Gastroesophageal sphincter (tissue), 4 donors: ENCODE data around the gene RBMS2. TPM values are rescaled to one million over a fixed set of nuclear protein-coding genes. Genes with fewer than 3 reads are reported as not detected.

Source experiments
- ATAC-seq: fragments of 150-250 bp; one replicate; pipeline ENCODE4 v1.9.1; 2016; ENCODE audit warnings: mild to moderate bottlenecking, moderate library complexity
- H3K27ac ChIP-seq, 4 donors: fragments of 200-600 bp; sonication (generic) in 3 of 4; 1 replicate in 3 of 4; 2 replicates in 1 of 4; pipeline ENCODE4 v1.5.1; 2016 to 2019
- H3K27me3 ChIP-seq: fragments of 200-600 bp; sonication (generic); one replicate; pipeline ENCODE4 v1.5.1; 2019
- H3K36me3 ChIP-seq, 2 donors: fragments of 200-600 bp; sonication (generic); one replicate each; pipeline ENCODE4 v1.5.1; 2019; ENCODE audit warnings: control low read depth in 1 of 2
- H3K4me1 ChIP-seq, 3 donors: fragments of 200-600 bp; sonication (generic); 1 replicate in 2 of 3; 2 replicates in 1 of 3; pipeline ENCODE4 v1.5.1; 2016 to 2019; ENCODE audit warnings: control low read depth in 2 of 3
- H3K4me3 ChIP-seq, 2 donors: fragments of 200-600 bp; sonication (generic); one replicate each; pipeline ENCODE4 v1.5.1; 2019; ENCODE audit warnings: mild to moderate bottlenecking in 1 of 2, moderate library complexity in 1 of 2
- H3K9me3 ChIP-seq, 3 donors: fragments of 200-600 bp; sonication (generic); one replicate each; pipeline ENCODE4 v1.5.1; 2017 to 2019; ENCODE audit warnings: control low read depth in 2 of 3
- EP300 ChIP-seq: sonication (generic); formaldehyde crosslinking; IDR thresholded peaks from one replicate; pipeline ENCODE4 v1.6.1; 2017; ENCODE audit warnings: antibody characterized with exemption, mild to moderate bottlenecking
- POLR2A ChIP-seq, 2 donors: fragments of 450-650 bp; IDR thresholded peaks; one replicate each; pipeline ENCODE4 v1.6.1; 2017; ENCODE audit warnings: antibody characterized with exemption in 2 of 2, mild to moderate bottlenecking in 2 of 2, moderate library complexity in 1 of 2
- POLR2AphosphoS5 ChIP-seq: sonication (generic); formaldehyde crosslinking; IDR thresholded peaks from one replicate; pipeline ENCODE4 v1.6.1; 2017; ENCODE audit warnings: antibody characterized with exemption
- WGBS, 2 donors: methylation state at CpG; one replicate each; pipeline ENCODE4 v1.1.5; 2018; ENCODE audit warnings: low coverage in 1 of 2; 5-methylcytosine and 5-hydroxymethylcytosine counted together
- total RNA-seq, 4 donors: library from RNA; depleted of rRNA; stranded (reverse); fragments of >200 nt; gene quantifications; one replicate each; pipeline ENCODE4 v1.1.0, GENCODE V29; 2016
- TF ChIP-seq, protein P1 (sequence below), 4 experiments: fragments of 200-600 bp in 2 of 4; fragments of 450-650 bp in 2 of 4; sonication (generic) in 1 of 4; IDR thresholded peaks; one replicate each; pipeline ENCODE4 v1.5.1; 2017 to 2019; ENCODE audit warnings: antibody characterized with exemption in 4 of 4, mild to moderate bottlenecking in 2 of 4, moderate library complexity in 2 of 4

The RBMS2 gene
- total RNA-seq, 4 donors from 2014 or later: 25.4 to 50.2 (median 31.8) TPM

DNA sequence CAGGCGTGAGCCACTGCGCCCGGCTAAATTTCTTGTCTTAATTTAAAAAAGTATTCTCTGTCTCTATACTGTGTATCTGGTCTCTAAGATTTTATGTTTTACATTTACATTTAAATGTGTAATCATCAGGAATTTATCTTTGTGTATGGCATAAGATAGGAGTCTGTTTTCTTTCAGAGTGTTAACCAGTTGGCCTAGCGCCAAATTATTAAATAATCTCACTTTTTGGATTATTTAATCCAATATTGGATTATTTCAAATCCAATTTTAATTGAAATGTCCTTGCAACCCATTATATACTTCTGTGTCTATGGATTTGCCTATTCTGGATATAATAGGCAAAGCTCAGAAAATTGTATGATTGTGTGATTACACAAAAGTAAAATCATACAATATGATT is 63.5 kb downstream of the RBMS2 start:
- peaks cover 0 to 15% (median 0%) of the 10 kb centered on the region in 3 donors for H3K4me1 ChIP-seq
- 71 to 82% methylated on average over 4 of the region's 4 CpGs for WGBS, 2 donors
- peaks cover 0 to 92% of the 10 kb centered on the region in 2 donors for H3K36me3 ChIP-seq
- no peaks in the 10 kb centered on the region for H3K9me3 ChIP-seq
- no peaks in the 10 kb centered on the region for H3K27me3 ChIP-seq
- H3K4me3 ChIP-seq: no peak overlapping the region
- no peak for ATAC-seq
- no peak overlapping the region for H3K27ac ChIP-seq
- TF ChIP-seq POLR2A (IDR thresholded peaks at IDR 0.05) (no peak), POLR2AphosphoS5 (no peak), EP300 (no peak)
- TF ChIP-seq, protein P1, sequence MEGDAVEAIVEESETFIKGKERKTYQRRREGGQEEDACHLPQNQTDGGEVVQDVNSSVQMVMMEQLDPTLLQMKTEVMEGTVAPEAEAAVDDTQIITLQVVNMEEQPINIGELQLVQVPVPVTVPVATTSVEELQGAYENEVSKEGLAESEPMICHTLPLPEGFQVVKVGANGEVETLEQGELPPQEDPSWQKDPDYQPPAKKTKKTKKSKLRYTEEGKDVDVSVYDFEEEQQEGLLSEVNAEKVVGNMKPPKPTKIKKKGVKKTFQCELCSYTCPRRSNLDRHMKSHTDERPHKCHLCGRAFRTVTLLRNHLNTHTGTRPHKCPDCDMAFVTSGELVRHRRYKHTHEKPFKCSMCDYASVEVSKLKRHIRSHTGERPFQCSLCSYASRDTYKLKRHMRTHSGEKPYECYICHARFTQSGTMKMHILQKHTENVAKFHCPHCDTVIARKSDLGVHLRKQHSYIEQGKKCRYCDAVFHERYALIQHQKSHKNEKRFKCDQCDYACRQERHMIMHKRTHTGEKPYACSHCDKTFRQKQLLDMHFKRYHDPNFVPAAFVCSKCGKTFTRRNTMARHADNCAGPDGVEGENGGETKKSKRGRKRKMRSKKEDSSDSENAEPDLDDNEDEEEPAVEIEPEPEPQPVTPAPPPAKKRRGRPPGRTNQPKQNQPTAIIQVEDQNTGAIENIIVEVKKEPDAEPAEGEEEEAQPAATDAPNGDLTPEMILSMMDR (IDR thresholded peaks at IDR 0.05): no peak

DNA sequence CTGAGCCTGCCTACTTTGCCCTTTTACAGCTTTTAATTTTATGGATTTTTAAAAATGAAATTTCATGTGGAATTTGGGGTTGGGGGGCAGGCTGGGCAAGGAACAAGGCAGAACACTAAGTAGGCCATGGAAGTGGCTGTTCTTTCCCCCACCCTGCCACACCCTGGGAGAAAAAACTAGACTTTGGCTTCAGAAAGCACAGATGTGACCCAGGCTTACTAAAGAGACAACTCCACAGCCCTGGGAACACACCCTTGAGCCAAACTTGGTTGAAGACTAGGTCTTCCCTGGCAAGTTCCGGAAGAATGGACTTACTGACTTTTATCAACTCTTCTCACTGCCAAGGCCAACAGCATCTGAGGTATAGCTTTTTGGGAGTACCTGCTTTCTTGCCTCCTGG is 68.2 kb downstream of the RBMS2 start:
- 43 to 71% methylated on average over 1 of the region's 1 CpG for WGBS, 2 donors
- Histone ChIP-seq H3K27ac (peak overlapping the region in 2 of 4 donors; percentile 38 to 70), H3K27me3 (no peaks in the 10 kb centered on the region), H3K4me3 (no peak overlapping the region), H3K4me1 (peaks cover 0 to 33% (median 0%) of the 10 kb centered on the region in 3 donors), H3K36me3 (peaks cover 0 to 62% of the 10 kb centered on the region in 2 donors), H3K9me3 (no peaks in the 10 kb centered on the region)
- TF ChIP-seq POLR2AphosphoS5 (no peak), POLR2A (IDR thresholded peaks at IDR 0.05) (no peak), EP300 (no peak)
- TF ChIP-seq, protein P1 (IDR thresholded peaks at IDR 0.05): no peak
- ATAC-seq: no peak

DNA sequence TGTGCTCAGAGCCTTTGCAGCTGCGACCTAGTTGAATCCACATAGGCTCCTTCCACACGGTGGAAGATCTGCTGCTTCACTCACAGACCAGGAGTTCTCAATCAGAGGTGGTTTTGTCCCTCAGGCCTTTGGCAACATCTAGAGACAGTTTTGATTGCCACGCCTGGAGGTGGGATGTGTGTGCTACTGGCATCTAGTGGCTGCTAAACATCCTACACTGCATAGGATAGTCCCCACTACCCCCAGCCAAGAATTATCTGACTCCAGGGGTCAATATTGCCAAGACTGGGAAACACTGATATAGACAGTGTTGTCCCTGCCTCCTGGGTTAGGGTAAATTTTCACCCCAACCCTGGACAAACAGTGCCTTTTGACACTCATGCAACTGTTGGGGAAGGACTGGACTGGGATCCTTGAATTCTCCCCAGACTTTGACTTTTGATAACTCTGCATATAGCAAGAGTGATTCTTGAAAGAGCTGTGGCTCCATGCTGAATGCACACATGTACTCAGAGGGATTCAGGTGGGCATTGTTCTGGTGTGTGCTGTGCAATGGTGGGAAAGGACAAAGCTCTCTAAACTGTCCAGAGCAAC is 68.7 kb downstream of the RBMS2 start:
- WGBS, 2 donors: 63% methylated on average over 3 of the region's 3 CpGs; no CpG with 5 or more reads in 1 of the 2 donors

DNA sequence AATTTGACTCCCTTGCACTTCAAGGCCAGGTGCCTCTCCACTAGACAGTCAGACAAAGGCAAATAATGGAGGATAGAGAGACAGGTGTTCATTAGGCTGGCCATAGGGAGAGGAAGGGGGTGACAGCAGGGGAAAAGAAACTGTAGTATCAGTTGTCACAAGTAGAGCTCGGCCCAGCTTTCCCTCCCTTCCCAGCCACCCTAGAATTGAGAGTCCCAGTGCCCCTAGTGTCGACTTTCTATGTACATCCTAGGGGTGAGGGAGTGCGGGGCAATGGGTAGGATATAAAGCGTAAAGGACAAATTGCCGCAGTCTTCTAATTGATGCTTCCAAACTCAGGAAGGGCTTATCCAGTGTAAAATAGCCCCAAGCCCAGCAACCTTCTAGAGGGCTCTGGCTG is 69.5 kb downstream of the RBMS2 start:
- Histone ChIP-seq H3K9me3 (no peaks in the 10 kb centered on the region), H3K36me3 (peaks cover 0 to 68% of the 10 kb centered on the region in 2 donors), H3K4me1 (peaks cover 0 to 34% (median 0%) of the 10 kb centered on the region in 3 donors), H3K27ac (peak overlapping the region in 3 of 4 donors; percentile 38 to 70 (median 44)), H3K4me3 (no peak overlapping the region), H3K27me3 (no peaks in the 10 kb centered on the region)
- ATAC-seq: no peak
- whole genome bisulfite sequencing, 2 donors: 42% methylated on average over 2 of the region's 5 CpGs; no CpG with 5 or more reads in 1 of the 2 donors
- TF ChIP-seq EP300 (no peak), POLR2A (IDR thresholded peaks at IDR 0.05) (no peak), POLR2AphosphoS5 (no peak)
- TF ChIP-seq, protein P1 (IDR thresholded peaks at IDR 0.05): no peak

More for the DNA sequence above, 68.7 kb downstream of the RBMS2 start:
- no peak for TF ChIP-seq POLR2AphosphoS5
- no peak for TF ChIP-seq EP300
- TF ChIP-seq POLR2A (IDR thresholded peaks at IDR 0.05): no peak
- TF ChIP-seq, protein P1 (IDR thresholded peaks at IDR 0.05): no peak
- no peak for ATAC-seq
- Histone ChIP-seq H3K9me3 (no peaks in the 10 kb centered on the region), H3K27ac (peak overlapping the region in 2 of 4 donors; percentile 38 to 70), H3K36me3 (peaks cover 0 to 68% of the 10 kb centered on the region in 2 donors), H3K27me3 (no peaks in the 10 kb centered on the region), H3K4me1 (peaks cover 0 to 34% (median 0%) of the 10 kb centered on the region in 3 donors), H3K4me3 (no peak overlapping the region)

DNA sequence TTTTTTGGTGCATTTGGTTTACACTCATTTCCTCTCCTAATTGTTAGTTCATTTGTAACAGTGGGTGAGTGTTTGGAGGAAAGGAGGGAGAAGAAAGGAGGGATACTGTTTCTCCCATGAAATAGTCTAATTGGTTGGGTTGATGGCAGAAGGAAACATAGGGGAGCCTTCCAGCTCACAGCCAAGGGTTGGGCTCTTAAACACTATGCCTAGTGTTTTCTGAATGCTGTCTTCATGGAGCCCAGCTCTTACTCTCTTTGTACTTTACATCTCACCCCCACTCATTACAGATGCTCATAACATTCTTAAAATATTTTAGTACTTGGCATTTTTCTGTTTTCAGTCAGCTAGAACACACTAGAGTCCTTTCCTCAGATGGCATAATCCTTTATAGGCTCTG is 70.3 kb downstream of the RBMS2 start:
- Histone ChIP-seq H3K27me3 (no peaks in the 10 kb centered on the region), H3K36me3 (peaks cover 0 to 68% of the 10 kb centered on the region in 2 donors), H3K4me3 (no peak overlapping the region), H3K27ac (peak overlapping the region in 3 of 4 donors; percentile 44 to 70 (median 67)), H3K4me1 (peaks cover 0 to 41% (median 0%) of the 10 kb centered on the region in 3 donors), H3K9me3 (no peaks in the 10 kb centered on the region)
- ATAC-seq: peak; percentile 30
- TF ChIP-seq, protein P1 (IDR thresholded peaks at IDR 0.05): no peak
- no peak for TF ChIP-seq EP300
- TF ChIP-seq POLR2A (IDR thresholded peaks at IDR 0.05): no peak
- no peak for TF ChIP-seq POLR2AphosphoS5
